Globus pallidus (tissue), 1 donor: ENCODE data around the gene PPFIA4.
"Not testable (repeated sequence)": the region's sequence is repeated elsewhere in the genome, so short reads cannot be mapped to it uniquely, and the experiment has no call there.

Source experiments
- DNase-seq: peaks from one replicate; pipeline ENCODE4 v3.0.0-alpha.2; 2015; ENCODE audit warnings: low spot score

PPFIA4 gene

GRCh38 chr1:203017692-203018091 is 8.6 kb upstream of the PPFIA4 start:
- DNase-seq = no peak

- not testable (repeated sequence) for DNase-seq
Observed at GRCh38 chr1:203022855-203023254, 3.4 kb upstream of the PPFIA4 start.

GRCh38 chr1:203025686-203026030 is 633 bp upstream of the PPFIA4 start:
- DNase-seq = no peak

- DNase-seq = no peak
Observed at GRCh38 chr1:203026666-203027663, 674 bp downstream of the PPFIA4 start.

DNA sequence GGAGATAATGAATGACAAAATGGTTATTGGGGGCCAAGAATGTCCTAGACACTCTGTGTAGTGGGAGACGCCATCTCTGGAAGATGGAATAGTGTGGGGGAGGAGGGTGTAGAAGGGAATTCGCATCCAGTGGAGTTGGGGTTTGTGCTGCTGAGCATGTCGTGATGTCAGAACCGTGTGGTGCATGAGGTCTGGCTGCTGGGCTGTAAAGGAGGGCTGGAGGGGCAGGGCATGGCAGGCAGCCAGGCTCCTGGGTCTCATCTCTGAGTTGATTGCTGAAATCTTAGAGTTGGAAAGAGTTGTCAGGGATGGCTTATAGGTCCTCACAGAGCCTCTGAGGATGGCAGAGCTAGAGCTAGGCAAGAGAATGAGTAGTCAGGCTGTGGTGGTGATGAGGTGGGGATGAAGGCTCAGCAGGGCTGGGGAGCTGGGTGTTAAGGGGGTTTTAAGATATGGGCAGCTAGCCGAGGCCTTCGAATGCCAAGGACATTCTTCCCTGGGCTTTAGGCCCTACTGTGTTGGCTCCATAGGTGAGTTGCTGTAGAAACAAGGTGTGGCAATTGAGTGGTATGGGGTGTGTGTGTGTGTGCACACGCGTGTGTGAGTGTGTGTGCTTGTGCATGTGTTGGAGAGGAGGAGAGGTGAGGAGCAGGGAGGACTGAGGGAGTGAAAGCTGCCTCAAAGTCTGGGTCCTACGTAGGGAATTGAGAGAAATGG is 1.9 kb downstream of the PPFIA4 start:
- DNase-seq = no peak

DNA sequence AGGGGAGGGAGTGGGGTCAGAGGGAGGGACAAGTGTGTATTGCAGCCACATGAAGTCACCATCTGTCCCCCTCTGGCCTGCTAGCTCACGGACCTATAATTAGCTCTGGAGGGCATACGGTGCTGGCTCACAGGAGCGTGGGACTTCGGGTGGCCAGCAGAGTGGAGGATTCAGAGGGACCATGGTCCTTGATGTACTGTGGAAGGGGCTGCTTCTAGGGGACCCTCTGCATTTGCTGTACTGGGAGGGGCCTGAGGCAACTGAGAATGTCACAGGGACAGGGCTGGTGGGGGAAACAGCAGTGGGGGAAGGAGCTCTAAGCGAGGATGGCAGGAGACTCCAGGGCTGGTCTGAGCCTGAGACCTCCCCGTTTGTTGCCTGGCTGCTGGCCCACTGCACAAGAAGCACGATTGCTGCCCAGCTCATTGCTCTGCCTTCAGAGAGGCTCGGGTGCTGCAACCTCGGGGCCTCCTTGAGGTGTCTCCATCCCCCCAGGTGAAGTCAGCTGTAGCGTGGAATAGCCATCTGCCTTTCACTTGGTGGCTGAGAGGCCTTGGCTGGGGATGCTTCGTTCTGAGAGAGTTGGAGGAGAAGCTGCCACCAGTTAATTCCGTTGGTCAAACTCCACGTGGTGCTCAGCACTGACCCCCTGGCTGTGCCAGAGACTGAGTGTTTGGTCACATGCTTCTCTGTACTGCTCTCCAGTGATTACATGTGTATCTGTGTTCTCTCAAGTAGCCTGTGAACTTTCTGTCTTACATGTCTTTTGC is 2.7 kb downstream of the PPFIA4 start:
- DNase-seq = no peak

DNA sequence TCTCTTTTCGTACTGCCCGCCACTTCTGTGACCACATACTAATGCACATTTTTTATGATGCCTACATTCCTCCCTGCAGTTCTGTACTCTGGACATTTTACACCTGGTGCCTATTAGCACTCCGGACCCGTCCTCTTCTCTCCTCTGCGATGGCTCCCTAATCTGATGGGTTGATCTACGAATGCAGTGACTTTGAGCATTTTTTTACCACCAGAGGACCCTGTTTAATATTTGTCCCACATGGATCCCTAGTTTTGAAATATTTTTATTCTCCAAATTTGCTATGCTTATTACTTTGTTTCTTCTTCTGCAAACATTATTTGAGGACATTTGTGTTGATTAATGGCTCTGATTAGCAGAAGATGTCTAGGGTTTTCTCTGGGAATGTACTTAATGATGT is 5.2 kb downstream of the PPFIA4 start:
- DNase-seq = no peak

DNA sequence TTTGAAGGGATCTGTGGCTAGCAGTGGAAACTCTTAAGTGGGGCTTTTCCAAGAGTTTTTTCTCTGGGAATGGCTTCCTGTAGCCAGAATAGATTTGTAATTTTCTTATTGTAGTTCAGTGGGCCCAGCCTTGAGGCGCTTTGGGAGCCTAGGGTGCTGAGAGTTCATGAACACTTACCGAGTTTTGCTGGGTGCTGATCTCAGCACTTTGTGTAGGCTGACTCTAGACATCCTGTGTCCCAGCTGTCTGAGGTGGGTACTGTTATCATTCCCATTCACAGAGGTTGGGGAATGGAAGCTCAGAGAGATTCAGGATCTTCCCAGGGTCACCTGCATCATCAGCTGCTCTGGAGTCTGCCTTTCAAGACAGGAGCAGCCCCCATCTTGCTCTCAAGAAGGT is 7.0 kb downstream of the PPFIA4 start:
- no peak for DNase-seq

DNA sequence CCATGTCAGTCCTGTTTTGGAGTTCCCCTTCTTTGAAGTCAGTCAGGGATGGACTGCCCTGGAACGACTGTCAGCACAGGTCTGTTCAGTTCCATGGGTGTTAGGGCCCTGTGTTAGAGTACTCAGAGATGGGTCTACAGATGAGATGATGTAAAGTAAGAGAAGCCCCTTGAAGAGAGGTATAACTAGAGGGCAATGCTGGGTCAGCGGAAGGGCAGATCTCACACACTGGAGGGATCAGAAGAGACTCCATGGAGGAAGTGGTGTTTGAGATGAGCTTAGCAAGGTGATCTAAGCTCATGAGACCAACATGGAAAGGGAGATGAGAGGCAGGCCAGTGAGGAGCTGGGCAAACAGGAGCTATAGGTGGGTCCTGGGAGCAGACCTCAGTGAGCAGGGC is 7.6 kb downstream of the PPFIA4 start:
- DNase-seq = no peak

DNA sequence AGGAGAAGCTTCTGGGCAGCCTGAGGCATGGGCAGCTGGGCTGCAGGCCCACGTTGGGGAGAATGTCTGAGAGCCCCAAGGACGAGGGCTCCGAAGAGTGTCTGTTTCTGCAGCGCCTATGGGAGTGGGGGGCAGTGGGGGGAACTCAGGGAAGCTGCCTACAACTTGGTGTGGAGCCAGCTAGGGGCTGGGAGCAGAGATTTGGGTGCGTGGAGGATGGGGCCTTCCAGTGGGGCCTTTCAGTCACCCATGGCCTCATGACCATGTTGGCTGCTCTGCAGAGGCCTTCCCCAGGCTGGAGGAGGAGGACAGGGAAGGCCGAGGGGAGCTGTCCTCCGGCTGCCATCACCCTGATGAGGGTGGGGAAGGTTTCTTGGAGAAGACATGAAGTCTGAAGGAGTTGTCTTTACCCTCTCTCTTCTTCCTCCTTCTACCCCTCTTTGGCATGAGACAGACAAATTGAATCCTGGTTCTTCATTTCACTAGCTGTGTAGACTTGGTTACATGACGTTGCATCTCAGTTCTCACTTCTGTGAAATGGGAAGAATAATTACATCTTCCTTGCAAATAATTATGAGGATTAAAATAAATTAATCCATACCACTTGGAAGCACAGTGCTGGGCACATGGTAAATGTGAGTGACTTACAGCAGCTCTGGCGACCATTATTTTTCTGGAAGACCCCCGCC is 8.3 kb downstream of the PPFIA4 start:
- DNase-seq = no peak

DNA sequence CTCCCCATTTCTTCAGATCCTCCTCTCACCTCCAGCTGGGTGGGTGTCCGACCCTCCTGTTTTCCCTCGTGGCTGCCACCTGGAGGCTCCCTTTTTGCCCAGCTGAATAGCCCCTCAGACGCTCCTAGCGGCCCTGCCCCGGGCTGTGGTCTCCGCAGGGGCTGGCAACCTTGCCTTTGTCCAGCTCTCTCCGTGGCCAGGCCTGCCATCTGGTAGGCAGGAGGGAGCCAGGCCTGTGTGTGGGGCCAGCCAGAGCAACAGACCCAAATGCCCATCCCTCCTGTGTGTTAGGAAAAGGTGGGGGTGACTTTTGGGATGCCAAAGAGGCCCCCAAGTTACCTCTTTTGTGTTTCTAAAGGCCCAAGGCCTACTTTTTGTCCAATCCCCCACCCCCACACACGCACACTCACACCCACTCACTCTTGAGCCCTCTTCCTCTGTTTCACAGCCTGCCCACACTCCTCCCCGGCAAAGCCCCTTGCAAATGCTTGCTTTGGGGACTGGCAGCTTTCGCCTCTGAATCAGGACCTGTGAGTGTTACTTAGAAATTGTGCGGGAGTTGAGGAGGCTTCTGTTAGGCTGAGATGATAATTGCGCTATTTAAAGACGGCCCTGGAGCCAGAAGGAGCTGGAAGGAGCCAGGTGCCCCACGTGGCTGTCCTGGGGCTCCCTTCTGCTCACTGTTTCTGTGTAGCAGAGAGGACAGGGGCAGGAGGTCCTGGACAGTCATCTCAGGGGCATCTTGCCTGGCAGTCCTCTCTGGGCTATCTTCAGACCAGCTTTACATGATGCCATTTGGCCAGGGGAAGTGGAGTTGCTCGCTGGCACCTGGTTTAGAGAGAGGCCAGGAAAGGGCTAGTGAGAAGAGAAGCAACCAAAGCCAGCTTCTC is 9.1 kb downstream of the PPFIA4 start:
- DNase-seq = no peak

DNA sequence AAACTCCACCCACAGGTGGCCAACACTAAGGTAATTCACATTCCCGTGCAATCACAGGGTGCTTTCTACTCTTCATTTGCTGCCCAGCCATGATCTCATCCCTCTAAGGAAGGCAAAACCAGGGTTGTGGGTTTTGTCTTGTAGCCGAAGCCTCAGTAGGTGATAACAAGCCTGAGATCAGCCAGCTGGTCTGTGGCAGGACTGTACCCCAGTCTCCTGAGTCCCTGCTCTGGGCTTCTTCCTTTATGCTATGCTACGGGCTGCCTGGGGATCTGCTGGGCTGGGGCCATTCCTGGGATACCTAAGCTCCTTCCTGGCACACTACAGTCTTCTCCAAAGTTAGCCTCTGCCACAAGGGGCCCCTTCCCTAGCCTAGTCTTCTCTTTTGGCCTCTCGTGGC is 9.8 kb downstream of the PPFIA4 start:
- no peak for DNase-seq

- no peak for DNase-seq
Observed at GRCh38 chr1:203036537-203036936, 10.2 kb downstream of the PPFIA4 start.

DNA sequence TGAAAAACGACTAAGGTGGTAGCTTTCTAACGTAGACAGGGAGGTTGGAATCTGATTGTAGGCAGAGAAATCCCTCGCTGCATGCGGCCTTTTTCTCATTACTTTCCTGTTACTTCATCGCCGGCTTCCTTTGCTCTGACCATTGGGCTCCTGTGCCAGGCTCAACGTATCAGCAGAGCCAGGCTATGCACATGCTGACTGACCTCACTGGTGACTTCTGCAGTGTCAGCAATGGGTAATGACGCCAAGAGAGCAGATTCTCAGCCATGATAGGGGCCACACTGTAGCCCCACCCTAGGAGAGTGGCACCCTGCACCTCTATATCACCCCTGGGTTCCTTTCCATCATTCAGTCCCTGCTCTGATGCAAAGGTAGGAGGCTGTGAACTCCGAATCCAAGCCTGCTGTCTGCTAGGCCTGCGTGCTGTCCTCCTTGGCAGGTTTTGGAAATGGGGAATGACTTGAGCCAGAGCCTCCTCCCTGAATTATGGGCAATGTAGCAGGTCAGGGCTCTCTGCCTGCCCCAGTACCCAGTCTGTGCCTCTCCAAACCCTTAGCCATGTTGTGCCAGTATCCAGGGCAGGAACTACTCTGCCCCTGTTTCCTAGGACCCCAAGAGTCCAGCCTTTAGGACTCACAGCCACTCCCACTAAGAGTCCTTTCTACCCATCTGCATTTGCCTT is 11.4 kb downstream of the PPFIA4 start:
- no peak for DNase-seq

- peak; percentile 51 for DNase-seq
Observed at GRCh38 chr1:203038217-203038741, 12.0 kb downstream of the PPFIA4 start.

GRCh38 chr1:203038891-203039608 is 12.8 kb downstream of the PPFIA4 start:
- DNase-seq = peak; percentile 75

GRCh38 chr1:203039609-203040512 is 13.6 kb downstream of the PPFIA4 start:
- no peak for DNase-seq
